ENCODE data around the gene CEP95.

DNA sequence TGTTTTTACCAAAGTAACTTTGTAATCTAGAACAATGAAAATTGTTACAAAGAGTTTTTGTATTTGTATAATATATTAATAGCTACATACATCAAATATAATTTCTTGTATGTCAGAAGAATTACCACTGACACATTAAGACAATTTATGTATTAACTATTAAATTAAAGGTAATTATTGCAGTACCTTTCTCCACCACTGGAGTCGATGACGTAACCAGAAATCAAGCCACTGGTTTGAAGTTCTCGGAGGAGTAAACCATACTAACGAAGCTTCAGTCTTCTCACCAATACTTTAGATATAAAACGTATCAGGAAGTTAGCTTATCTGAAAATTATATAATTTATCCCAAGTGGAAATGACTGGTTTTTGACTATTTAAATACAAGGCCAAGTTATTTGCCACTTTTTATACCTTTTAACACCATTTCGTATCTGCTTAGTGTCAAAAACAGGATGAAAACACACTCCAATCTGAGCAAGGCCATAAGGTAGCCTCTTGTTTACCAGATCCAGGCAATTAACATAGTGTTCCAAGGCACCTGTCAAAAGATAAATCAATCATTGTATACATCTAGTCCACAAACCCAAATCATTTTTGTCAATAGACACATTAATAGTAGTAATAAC, 14.2 kb upstream of the CEP95 start:
- TF ChIP-seq, protein P1, sequence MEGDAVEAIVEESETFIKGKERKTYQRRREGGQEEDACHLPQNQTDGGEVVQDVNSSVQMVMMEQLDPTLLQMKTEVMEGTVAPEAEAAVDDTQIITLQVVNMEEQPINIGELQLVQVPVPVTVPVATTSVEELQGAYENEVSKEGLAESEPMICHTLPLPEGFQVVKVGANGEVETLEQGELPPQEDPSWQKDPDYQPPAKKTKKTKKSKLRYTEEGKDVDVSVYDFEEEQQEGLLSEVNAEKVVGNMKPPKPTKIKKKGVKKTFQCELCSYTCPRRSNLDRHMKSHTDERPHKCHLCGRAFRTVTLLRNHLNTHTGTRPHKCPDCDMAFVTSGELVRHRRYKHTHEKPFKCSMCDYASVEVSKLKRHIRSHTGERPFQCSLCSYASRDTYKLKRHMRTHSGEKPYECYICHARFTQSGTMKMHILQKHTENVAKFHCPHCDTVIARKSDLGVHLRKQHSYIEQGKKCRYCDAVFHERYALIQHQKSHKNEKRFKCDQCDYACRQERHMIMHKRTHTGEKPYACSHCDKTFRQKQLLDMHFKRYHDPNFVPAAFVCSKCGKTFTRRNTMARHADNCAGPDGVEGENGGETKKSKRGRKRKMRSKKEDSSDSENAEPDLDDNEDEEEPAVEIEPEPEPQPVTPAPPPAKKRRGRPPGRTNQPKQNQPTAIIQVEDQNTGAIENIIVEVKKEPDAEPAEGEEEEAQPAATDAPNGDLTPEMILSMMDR (IDR thresholded peaks at IDR 0.05), result peak in 2 of 3 donors; percentile 31 to 40
- TF ChIP-seq POLR2A (IDR thresholded peaks at IDR 0.05), result no peak
